Raji (cell line): ENCODE results near the gene PLPP2.

ENCODE experiments used
- POLR2A ChIP-seq: IDR thresholded peaks from 2 replicates; pipeline ENCODE4 v1.6.1; 2011; ENCODE audit warnings: low read depth, low read length, control low read depth; ENCODE audit not compliant: insufficient read depth

Gene PLPP2

GRCh38 chr19:289651-290371 lies 1.4 kb downstream of the PLPP2 start:
- no peak for TF ChIP-seq POLR2A

- TF ChIP-seq POLR2A: no peak
Observed at GRCh38 chr19:288911-289310, 2.3 kb downstream of the PLPP2 start.

GRCh38 chr19:287381-287871 lies 3.8 kb downstream of the PLPP2 start:
- no peak for TF ChIP-seq POLR2A

GRCh38 chr19:283395-283794 lies 7.8 kb downstream of the PLPP2 start:
- no peak for TF ChIP-seq POLR2A

- TF ChIP-seq POLR2A: no peak
Observed at GRCh38 chr19:282501-282900, 8.7 kb downstream of the PLPP2 start.

- no peak for TF ChIP-seq POLR2A
Observed at GRCh38 chr19:281992-282391, 9.2 kb downstream of the PLPP2 start.

GRCh38 chr19:281156-281853 lies 9.9 kb downstream of the PLPP2 start:
- no peak for TF ChIP-seq POLR2A

GRCh38 chr19:280541-281009 lies 10.6 kb downstream of the PLPP2 start:
- TF ChIP-seq POLR2A: no peak

GRCh38 chr19:279656-280055 lies 11.5 kb downstream of the PLPP2 start:
- TF ChIP-seq POLR2A: no peak

GRCh38 chr19:279231-279630 lies 12.0 kb downstream of the PLPP2 start:
- no peak for TF ChIP-seq POLR2A

- no peak for TF ChIP-seq POLR2A
Observed at GRCh38 chr19:277581-278165, 13.5 kb downstream of the PLPP2 start.

GRCh38 chr19:277131-277530 lies 14.1 kb downstream of the PLPP2 start:
- TF ChIP-seq POLR2A: no peak

- TF ChIP-seq POLR2A: no peak
Observed at GRCh38 chr19:275958-276646, 15.1 kb downstream of the PLPP2 start.

GRCh38 chr19:275000-275399 lies 16.2 kb downstream of the PLPP2 start:
- TF ChIP-seq POLR2A: no peak

GRCh38 chr19:273393-273792 lies 17.8 kb downstream of the PLPP2 start:
- no peak for TF ChIP-seq POLR2A
